ENCODE results near the gene EPO. TPM values are rescaled to one million over a fixed set of nuclear protein-coding genes. Genes with fewer than 3 reads are reported as not detected.
"Not testable (repeated sequence)": the region's sequence is repeated elsewhere in the genome, so short reads cannot be mapped to it uniquely, and the experiment has no call there.

Gene EPO
- polyA plus RNA-seq, 1 donor (not counting 4 experiments of a cell fraction or from before 2014, with no cell fraction given), result 0.35 TPM

- Histone ChIP-seq H3K4me2 (ENCODE audit: control insufficient read depth, extremely low read depth, insufficient read depth, low read depth, low read length) (no peak overlapping the region), H3K27me3 (ENCODE audit: control insufficient read depth, extremely low read depth, insufficient read depth, low read length) (no peaks in the 10 kb centered on the region), H3K9me3 (ENCODE audit: control insufficient read depth, low read depth, low read length) (no peaks in the 10 kb centered on the region), H3K36me3 (ENCODE audit: control insufficient read depth in 2 of 2, extremely low read depth in 1 of 2, insufficient read depth in 2 of 2, low read length in 2 of 2) (no peaks in the 10 kb centered on the region), H3K27ac (ENCODE audit: control insufficient read depth, insufficient read depth, low read length) (no peak overlapping the region), H3K4me3 (ENCODE audit: control insufficient read depth in 2 of 3, extremely low read depth in 1 of 3, insufficient read depth in 2 of 3, low read depth in 1 of 3, low read length in 3 of 3) (no peak overlapping the region), H3K4me1 (ENCODE audit: control insufficient read depth, extremely low read depth, insufficient read depth, low read length) (no peaks in the 10 kb centered on the region), H3K79me2 (ENCODE audit: control insufficient read depth, insufficient read depth, low read length) (no peaks in the 10 kb centered on the region), H4K20me1 (ENCODE audit: control insufficient read depth, extremely low read depth, insufficient read depth, low read length) (no peaks in the 10 kb centered on the region), H3K9ac (ENCODE audit: control insufficient read depth, extremely low read depth, insufficient read depth, low read length) (no peak overlapping the region), H3K9me1 (ENCODE audit: control insufficient read depth, extremely low read depth, insufficient read depth, low read length) (no peaks in the 10 kb centered on the region), H2AFZ (ENCODE audit: control insufficient read depth, low read length) (no peak overlapping the region)
- dilution Hi-C loops (cut with MboI; ENCODE audit: extremely low pct_ligation_motif_present, low sequenced_read_pairs), result no loop called here
- no peak for DNase-seq (ENCODE audit: low read depth, low spot score)
- TF ChIP-seq EZH2 (IDR thresholded peaks at IDR 0.05; ENCODE audit: low read length) (no peak), CTCF (optimal IDR thresholded peaks at IDR 0.05 in 1 of 3, IDR thresholded peaks at IDR 0.05 in 1 of 3, conservative IDR thresholded peaks at IDR 0.05 in 1 of 3; ENCODE audit: extremely low read depth in 1 of 3, insufficient read depth in 2 of 3, low read length in 3 of 3) (no peak)
- no peak for FAIRE-seq
Observed at GRCh38 chr7:100699018-100699417, 21.2 kb upstream of the EPO start.

GRCh38 chr7:100701089-100701488, 19.2 kb upstream of the EPO start:
- FAIRE-seq; H2AFZ ChIP-seq (ENCODE audit: control insufficient read depth, low read length); H3K79me2 ChIP-seq (ENCODE audit: control insufficient read depth, insufficient read depth, low read length); H3K27ac ChIP-seq (ENCODE audit: control insufficient read depth, insufficient read depth, low read length); H3K9ac ChIP-seq (ENCODE audit: control insufficient read depth, extremely low read depth, insufficient read depth, low read length); H3K4me2 ChIP-seq (ENCODE audit: control insufficient read depth, extremely low read depth, insufficient read depth, low read depth, low read length); H3K9me3 ChIP-seq (ENCODE audit: control insufficient read depth, low read depth, low read length); H4K20me1 ChIP-seq (ENCODE audit: control insufficient read depth, extremely low read depth, insufficient read depth, low read length); H3K4me3 ChIP-seq (ENCODE audit: control insufficient read depth in 2 of 3, extremely low read depth in 1 of 3, insufficient read depth in 2 of 3, low read depth in 1 of 3, low read length in 3 of 3); DNase-seq (ENCODE audit: low read depth, low spot score); H3K4me1 ChIP-seq (ENCODE audit: control insufficient read depth, extremely low read depth, insufficient read depth, low read length); dilution Hi-C loops (cut with MboI; ENCODE audit: extremely low pct_ligation_motif_present, low sequenced_read_pairs); H3K36me3 ChIP-seq (ENCODE audit: control insufficient read depth in 2 of 2, extremely low read depth in 1 of 2, insufficient read depth in 2 of 2, low read length in 2 of 2); H3K9me1 ChIP-seq (ENCODE audit: control insufficient read depth, extremely low read depth, insufficient read depth, low read length); H3K27me3 ChIP-seq (ENCODE audit: control insufficient read depth, extremely low read depth, insufficient read depth, low read length): not testable (repeated sequence)

GRCh38 chr7:100705320-100705752, 14.9 kb upstream of the EPO start:
- H3K4me1 ChIP-seq (ENCODE audit: control insufficient read depth, extremely low read depth, insufficient read depth, low read length), result peaks cover 10% of the 10 kb centered on the region
- H4K20me1 ChIP-seq (ENCODE audit: control insufficient read depth, extremely low read depth, insufficient read depth, low read length), result no peaks in the 10 kb centered on the region
- peaks cover 21% of the 10 kb centered on the region for H3K79me2 ChIP-seq (ENCODE audit: control insufficient read depth, insufficient read depth, low read length)
- peak overlapping the region; percentile 93 for H3K9ac ChIP-seq (ENCODE audit: control insufficient read depth, extremely low read depth, insufficient read depth, low read length)
- peak overlapping the region; percentile 83 for H3K4me2 ChIP-seq (ENCODE audit: control insufficient read depth, extremely low read depth, insufficient read depth, low read depth, low read length)
- dilution Hi-C loops (cut with MboI; ENCODE audit: extremely low pct_ligation_motif_present, low sequenced_read_pairs), result no loop called here
- no peaks in the 10 kb centered on the region for H3K9me1 ChIP-seq (ENCODE audit: control insufficient read depth, extremely low read depth, insufficient read depth, low read length)
- peak overlapping the region; percentile 58 to 95 (median 80) for H3K4me3 ChIP-seq (ENCODE audit: control insufficient read depth in 2 of 3, extremely low read depth in 1 of 3, insufficient read depth in 2 of 3, low read depth in 1 of 3, low read length in 3 of 3)
- no peaks in the 10 kb centered on the region for H3K9me3 ChIP-seq (ENCODE audit: control insufficient read depth, low read depth, low read length)
- TF ChIP-seq CTCF (optimal IDR thresholded peaks at IDR 0.05 in 1 of 3, IDR thresholded peaks at IDR 0.05 in 1 of 3, conservative IDR thresholded peaks at IDR 0.05 in 1 of 3; ENCODE audit: extremely low read depth in 1 of 3, insufficient read depth in 2 of 3, low read length in 3 of 3) (peak; percentile 80 to 95 (median 92)), EZH2 (IDR thresholded peaks at IDR 0.05; ENCODE audit: low read length) (no peak)
- no peak for DNase-seq (ENCODE audit: low read depth, low spot score)
- no peak for FAIRE-seq
- peak overlapping the region; percentile 86 for H3K27ac ChIP-seq (ENCODE audit: control insufficient read depth, insufficient read depth, low read length)
- H3K36me3 ChIP-seq (ENCODE audit: control insufficient read depth in 2 of 2, extremely low read depth in 1 of 2, insufficient read depth in 2 of 2, low read length in 2 of 2), result peaks cover 0 to 12% of the 10 kb centered on the region in 2 experiments
- no peaks in the 10 kb centered on the region for H3K27me3 ChIP-seq (ENCODE audit: control insufficient read depth, extremely low read depth, insufficient read depth, low read length)
- H2AFZ ChIP-seq (ENCODE audit: control insufficient read depth, low read length), result peak overlapping the region; percentile 96
